Measurements from ENCODE around the gene TPH1. TPM values are rescaled to one million over a fixed set of nuclear protein-coding genes. Genes with fewer than 3 reads are reported as not detected.

TPH1 gene
- total RNA-seq, 1 experiment from 2014 or later, result 0.21 TPM

GRCh38 chr11:18080451-18080850 is 34.4 kb upstream of the TPH1 start:
- POLR2A ChIA-PET (ENCODE audit: low non-redundant PET), result no interaction called here
- BruUV-seq (replicated peaks), result no TSS peak
- DNase-seq (ENCODE audit: low spot score), result no peak
- CTCF ChIA-PET, result no interaction called here
- Histone ChIP-seq H3K36me3 (ENCODE audit: insufficient read depth, low read length, poor library complexity, severe bottlenecking) (peaks cover 28% of the 10 kb centered on the region), H3K9me3 (ENCODE audit: low read depth, low read length, poor library complexity, severe bottlenecking) (no peaks in the 10 kb centered on the region), H3K27me3 (replicated peaks; ENCODE audit: insufficient read depth, low read depth, low read length, poor library complexity) (no peaks in the 10 kb centered on the region), H3K4me1 (ENCODE audit: insufficient read depth, low read length, poor library complexity, severe bottlenecking) (no peaks in the 10 kb centered on the region), H3K4me3 (ENCODE audit: low read depth, low read length, poor library complexity, severe bottlenecking) (no peak overlapping the region), H3K27ac (ENCODE audit: low read depth, low read length, poor library complexity, severe bottlenecking) (no peak overlapping the region)
- intact Hi-C loops (cut with micrococcal nuclease; ENCODE audit: unreplicated experiment), result no loop called here
- TF ChIP-seq EZH2 (IDR thresholded peaks at IDR 0.05; ENCODE audit: borderline replicate concordance, low read depth, low read length, poor library complexity, severe bottlenecking) (no peak), CTCF (conservative IDR thresholded peaks at IDR 0.05; ENCODE audit: low read depth, low read length) (no peak)

DNA sequence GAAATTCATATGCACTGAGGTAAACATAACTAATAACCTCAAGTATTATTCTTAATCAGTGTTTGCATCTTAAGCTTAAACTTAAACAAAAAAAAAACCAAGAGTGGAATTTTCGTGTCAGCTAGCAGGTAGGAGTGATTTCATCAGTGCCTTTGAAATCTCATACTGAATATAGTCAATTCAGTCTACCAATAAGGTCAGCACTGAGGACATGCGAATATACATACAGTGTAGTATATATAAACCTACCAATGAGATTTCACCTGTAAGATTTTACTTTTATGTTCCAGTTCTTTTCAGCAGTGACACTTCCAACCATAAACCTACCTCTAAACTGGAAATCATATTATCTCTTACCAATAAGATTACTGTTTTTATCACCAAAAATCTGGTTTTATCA is 32.8 kb upstream of the TPH1 start:
- intact Hi-C loops (cut with micrococcal nuclease; ENCODE audit: unreplicated experiment), result no loop called here
- Histone ChIP-seq H3K36me3 (ENCODE audit: insufficient read depth, low read length, poor library complexity, severe bottlenecking) (peaks cover 25% of the 10 kb centered on the region), H3K4me1 (ENCODE audit: insufficient read depth, low read length, poor library complexity, severe bottlenecking) (no peaks in the 10 kb centered on the region), H3K4me3 (ENCODE audit: low read depth, low read length, poor library complexity, severe bottlenecking) (no peak overlapping the region), H3K27me3 (replicated peaks; ENCODE audit: insufficient read depth, low read depth, low read length, poor library complexity) (no peaks in the 10 kb centered on the region), H3K27ac (ENCODE audit: low read depth, low read length, poor library complexity, severe bottlenecking) (no peak overlapping the region), H3K9me3 (ENCODE audit: low read depth, low read length, poor library complexity, severe bottlenecking) (no peaks in the 10 kb centered on the region)
- BruUV-seq (replicated peaks), result no TSS peak
- ChIA-PET CTCF (no interaction called here), POLR2A (ENCODE audit: low non-redundant PET) (no interaction called here)
- TF ChIP-seq EZH2 (IDR thresholded peaks at IDR 0.05; ENCODE audit: borderline replicate concordance, low read depth, low read length, poor library complexity, severe bottlenecking) (no peak), CTCF (conservative IDR thresholded peaks at IDR 0.05; ENCODE audit: low read depth, low read length) (no peak)
- no peak for DNase-seq (ENCODE audit: low spot score)

GRCh38 chr11:18075444-18075843 is 29.4 kb upstream of the TPH1 start:
- ChIA-PET POLR2A (ENCODE audit: low non-redundant PET) (no interaction called here), CTCF (no interaction called here)
- no peaks in the 10 kb centered on the region for H3K4me1 ChIP-seq (ENCODE audit: insufficient read depth, low read length, poor library complexity, severe bottlenecking)
- intact Hi-C loops (cut with micrococcal nuclease; ENCODE audit: unreplicated experiment), result no loop called here
- H3K27ac ChIP-seq (ENCODE audit: low read depth, low read length, poor library complexity, severe bottlenecking), result no peak overlapping the region
- H3K4me3 ChIP-seq (ENCODE audit: low read depth, low read length, poor library complexity, severe bottlenecking), result no peak overlapping the region
- no peaks in the 10 kb centered on the region for H3K9me3 ChIP-seq (ENCODE audit: low read depth, low read length, poor library complexity, severe bottlenecking)
- BruUV-seq (replicated peaks), result no TSS peak
- no peak for TF ChIP-seq CTCF (conservative IDR thresholded peaks at IDR 0.05; ENCODE audit: low read depth, low read length)
- TF ChIP-seq EZH2 (IDR thresholded peaks at IDR 0.05; ENCODE audit: borderline replicate concordance, low read depth, low read length, poor library complexity, severe bottlenecking), result no peak
- H3K36me3 ChIP-seq (ENCODE audit: insufficient read depth, low read length, poor library complexity, severe bottlenecking), result peaks cover 9% of the 10 kb centered on the region
- no peaks in the 10 kb centered on the region for H3K27me3 ChIP-seq (replicated peaks; ENCODE audit: insufficient read depth, low read depth, low read length, poor library complexity)
- DNase-seq (ENCODE audit: low spot score), result no peak

All from A673 (cell line).